Measurements from ENCODE around the gene SYP.

The SYP gene

GRCh38 chrX:49228185-49228584 lies 28.2 kb upstream of the SYP start:
- H3K4me3 ChIP-seq = no peak overlapping the region
- no peak overlapping the region for H3K9ac ChIP-seq (ENCODE audit: insufficient read length)
- DNase-seq (ENCODE audit: low read depth, low spot score) = no peak
- no peak overlapping the region for H3K27ac ChIP-seq
- H3K36me3 ChIP-seq (ENCODE audit: insufficient read depth, low read length) = no peaks in the 10 kb centered on the region
- H3K9me3 ChIP-seq (ENCODE audit: low read depth, low read length) = no peaks in the 10 kb centered on the region
- TF ChIP-seq POLR2AphosphoS5 (IDR thresholded peaks at IDR 0.05; ENCODE audit: borderline replicate concordance, low read depth, low read length) (no peak), EZH2 (IDR thresholded peaks at IDR 0.05) (no peak), FOXP2 (optimal IDR thresholded peaks at IDR 0.05; ENCODE audit: control extremely low read depth, extremely low read length, insufficient read depth) (no peak)

- no peak for TF ChIP-seq FOXP2 (optimal IDR thresholded peaks at IDR 0.05; ENCODE audit: control extremely low read depth, extremely low read length, insufficient read depth)
- TF ChIP-seq EZH2 (IDR thresholded peaks at IDR 0.05) = no peak
- no peak for TF ChIP-seq POLR2AphosphoS5 (IDR thresholded peaks at IDR 0.05; ENCODE audit: borderline replicate concordance, low read depth, low read length)
- Histone ChIP-seq H3K36me3 (ENCODE audit: insufficient read depth, low read length) (no peaks in the 10 kb centered on the region), H3K9ac (ENCODE audit: insufficient read length) (no peak overlapping the region)
Observed at GRCh38 chrX:49227726-49228125, 27.7 kb upstream of the SYP start.

GRCh38 chrX:49226946-49227345 lies 27.0 kb upstream of the SYP start:
- H3K36me3 ChIP-seq (ENCODE audit: insufficient read depth, low read length) = no peaks in the 10 kb centered on the region
- no peaks in the 10 kb centered on the region for H3K9me3 ChIP-seq (ENCODE audit: low read depth, low read length)
- no peak for DNase-seq (ENCODE audit: low read depth, low spot score)
- H3K9ac ChIP-seq (ENCODE audit: insufficient read length) = no peak overlapping the region
- no peak overlapping the region for H3K27ac ChIP-seq
- H3K4me3 ChIP-seq = no peak overlapping the region
- TF ChIP-seq EZH2 (IDR thresholded peaks at IDR 0.05) (no peak), FOXP2 (optimal IDR thresholded peaks at IDR 0.05; ENCODE audit: control extremely low read depth, extremely low read length, insufficient read depth) (no peak), POLR2AphosphoS5 (IDR thresholded peaks at IDR 0.05; ENCODE audit: borderline replicate concordance, low read depth, low read length) (no peak)

More at GRCh38 chrX:49227726-49228125, 27.7 kb upstream of the SYP start:
- no peaks in the 10 kb centered on the region for H3K9me3 ChIP-seq (ENCODE audit: low read depth, low read length)
- no peak overlapping the region for H3K27ac ChIP-seq
- no peak for DNase-seq (ENCODE audit: low read depth, low spot score)
- H3K4me3 ChIP-seq = no peak overlapping the region

GRCh38 chrX:49225858-49226257 lies 25.9 kb upstream of the SYP start:
- no peak for DNase-seq (ENCODE audit: low read depth, low spot score)
- TF ChIP-seq EZH2 (IDR thresholded peaks at IDR 0.05) (no peak), POLR2AphosphoS5 (IDR thresholded peaks at IDR 0.05; ENCODE audit: borderline replicate concordance, low read depth, low read length) (no peak)
- Histone ChIP-seq H3K36me3 (ENCODE audit: insufficient read depth, low read length) (no peaks in the 10 kb centered on the region), H3K9ac (ENCODE audit: insufficient read length) (no peak overlapping the region), H3K27ac (no peak overlapping the region), H3K4me3 (no peak overlapping the region), H3K9me3 (ENCODE audit: low read depth, low read length) (no peaks in the 10 kb centered on the region)

- DNase-seq (ENCODE audit: low read depth, low spot score) = no peak
- Histone ChIP-seq H3K4me3 (no peak overlapping the region), H3K27ac (no peak overlapping the region), H3K9me3 (ENCODE audit: low read depth, low read length) (no peaks in the 10 kb centered on the region), H3K36me3 (ENCODE audit: insufficient read depth, low read length) (no peaks in the 10 kb centered on the region), H3K9ac (ENCODE audit: insufficient read length) (no peak overlapping the region)
- TF ChIP-seq FOXP2 (optimal IDR thresholded peaks at IDR 0.05; ENCODE audit: control extremely low read depth, extremely low read length, insufficient read depth) (no peak), EZH2 (IDR thresholded peaks at IDR 0.05) (no peak), POLR2AphosphoS5 (IDR thresholded peaks at IDR 0.05; ENCODE audit: borderline replicate concordance, low read depth, low read length) (no peak)
Observed at GRCh38 chrX:49221868-49222267, 21.9 kb upstream of the SYP start.

GRCh38 chrX:49220100-49220499 lies 20.1 kb upstream of the SYP start:
- no peaks in the 10 kb centered on the region for H3K9me3 ChIP-seq (ENCODE audit: low read depth, low read length)
- TF ChIP-seq FOXP2 (optimal IDR thresholded peaks at IDR 0.05; ENCODE audit: control extremely low read depth, extremely low read length, insufficient read depth) (no peak), POLR2AphosphoS5 (IDR thresholded peaks at IDR 0.05; ENCODE audit: borderline replicate concordance, low read depth, low read length) (no peak), EZH2 (IDR thresholded peaks at IDR 0.05) (no peak)

GRCh38 chrX:49214996-49215526 lies 15.1 kb upstream of the SYP start:
- H3K27ac ChIP-seq = no peak overlapping the region
- no peaks in the 10 kb centered on the region for H3K36me3 ChIP-seq (ENCODE audit: insufficient read depth, low read length)
- DNase-seq (ENCODE audit: low read depth, low spot score) = no peak
- no peaks in the 10 kb centered on the region for H3K9me3 ChIP-seq (ENCODE audit: low read depth, low read length)
- TF ChIP-seq POLR2AphosphoS5 (IDR thresholded peaks at IDR 0.05; ENCODE audit: borderline replicate concordance, low read depth, low read length) (no peak), FOXP2 (optimal IDR thresholded peaks at IDR 0.05; ENCODE audit: control extremely low read depth, extremely low read length, insufficient read depth) (no peak), EZH2 (IDR thresholded peaks at IDR 0.05) (no peak)
- no peak overlapping the region for H3K4me3 ChIP-seq
- H3K9ac ChIP-seq (ENCODE audit: insufficient read length) = no peak overlapping the region

More at GRCh38 chrX:49220100-49220499, 20.1 kb upstream of the SYP start:
- no peak overlapping the region for H3K27ac ChIP-seq
- DNase-seq (ENCODE audit: low read depth, low spot score) = no peak
- H3K4me3 ChIP-seq = no peak overlapping the region
- no peaks in the 10 kb centered on the region for H3K36me3 ChIP-seq (ENCODE audit: insufficient read depth, low read length)
- no peak overlapping the region for H3K9ac ChIP-seq (ENCODE audit: insufficient read length)

- H3K9me3 ChIP-seq (ENCODE audit: low read depth, low read length) = no peaks in the 10 kb centered on the region
- H3K4me3 ChIP-seq = no peak overlapping the region
- H3K27ac ChIP-seq = no peak overlapping the region
- TF ChIP-seq POLR2AphosphoS5 (IDR thresholded peaks at IDR 0.05; ENCODE audit: borderline replicate concordance, low read depth, low read length) = no peak
- TF ChIP-seq FOXP2 (optimal IDR thresholded peaks at IDR 0.05; ENCODE audit: control extremely low read depth, extremely low read length, insufficient read depth) = no peak
- no peak for TF ChIP-seq EZH2 (IDR thresholded peaks at IDR 0.05)
- H3K9ac ChIP-seq (ENCODE audit: insufficient read length) = no peak overlapping the region
- no peaks in the 10 kb centered on the region for H3K36me3 ChIP-seq (ENCODE audit: insufficient read depth, low read length)
- DNase-seq (ENCODE audit: low read depth, low spot score) = no peak
Observed at GRCh38 chrX:49214416-49214815, 14.4 kb upstream of the SYP start.

- no peak for DNase-seq (ENCODE audit: low read depth, low spot score)
Observed at GRCh38 chrX:49212861-49213260, 12.9 kb upstream of the SYP start.

More at GRCh38 chrX:49212861-49213260, 12.9 kb upstream of the SYP start:
- Histone ChIP-seq H3K4me3 (no peak overlapping the region), H3K9ac (ENCODE audit: insufficient read length) (no peak overlapping the region), H3K36me3 (ENCODE audit: insufficient read depth, low read length) (no peaks in the 10 kb centered on the region), H3K27ac (no peak overlapping the region), H3K9me3 (ENCODE audit: low read depth, low read length) (no peaks in the 10 kb centered on the region)
- TF ChIP-seq POLR2AphosphoS5 (IDR thresholded peaks at IDR 0.05; ENCODE audit: borderline replicate concordance, low read depth, low read length) (no peak), EZH2 (IDR thresholded peaks at IDR 0.05) (no peak), FOXP2 (optimal IDR thresholded peaks at IDR 0.05; ENCODE audit: control extremely low read depth, extremely low read length, insufficient read depth) (no peak)

Measured in SK-N-MC (cell line).